ENCODE measurements around the gene CSF1R. TPM values are rescaled to one million over a fixed set of nuclear protein-coding genes. Genes with fewer than 3 reads are reported as not detected.

The CSF1R gene
- total RNA-seq, 3 donors from 2014 or later, result 9.0 to 39.0 (median 20.4) TPM

DNA sequence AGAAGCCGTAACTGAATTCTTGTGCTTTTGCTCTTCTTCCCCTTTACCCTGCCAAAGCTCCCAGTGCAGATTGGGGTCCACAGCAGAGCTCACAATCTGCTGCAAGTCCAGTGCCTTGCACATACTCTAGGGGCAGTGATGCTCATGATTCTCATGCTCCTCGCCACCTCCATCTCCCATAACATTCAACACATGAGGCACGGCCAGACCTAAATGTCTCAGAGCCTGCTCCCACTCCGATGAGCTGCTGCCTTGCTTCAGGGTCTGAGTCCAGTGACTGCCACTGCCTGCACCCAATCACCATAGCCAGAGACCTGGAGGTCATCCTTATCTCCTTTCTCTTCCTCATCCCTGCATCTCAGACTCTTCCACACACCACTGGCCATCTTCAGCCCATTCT is 10.5 kb downstream of the CSF1R start:
- DNase-seq, result peak in 1 of 3 donors; percentile 12
- no peak for ATAC-seq
- intact Hi-C loops (cut with DNase I, micrococcal nuclease), result no loop called here
- no peaks in the 10 kb centered on the region for H3K36me3 ChIP-seq (ENCODE audit: low read depth)
- TF ChIP-seq, protein P1, sequence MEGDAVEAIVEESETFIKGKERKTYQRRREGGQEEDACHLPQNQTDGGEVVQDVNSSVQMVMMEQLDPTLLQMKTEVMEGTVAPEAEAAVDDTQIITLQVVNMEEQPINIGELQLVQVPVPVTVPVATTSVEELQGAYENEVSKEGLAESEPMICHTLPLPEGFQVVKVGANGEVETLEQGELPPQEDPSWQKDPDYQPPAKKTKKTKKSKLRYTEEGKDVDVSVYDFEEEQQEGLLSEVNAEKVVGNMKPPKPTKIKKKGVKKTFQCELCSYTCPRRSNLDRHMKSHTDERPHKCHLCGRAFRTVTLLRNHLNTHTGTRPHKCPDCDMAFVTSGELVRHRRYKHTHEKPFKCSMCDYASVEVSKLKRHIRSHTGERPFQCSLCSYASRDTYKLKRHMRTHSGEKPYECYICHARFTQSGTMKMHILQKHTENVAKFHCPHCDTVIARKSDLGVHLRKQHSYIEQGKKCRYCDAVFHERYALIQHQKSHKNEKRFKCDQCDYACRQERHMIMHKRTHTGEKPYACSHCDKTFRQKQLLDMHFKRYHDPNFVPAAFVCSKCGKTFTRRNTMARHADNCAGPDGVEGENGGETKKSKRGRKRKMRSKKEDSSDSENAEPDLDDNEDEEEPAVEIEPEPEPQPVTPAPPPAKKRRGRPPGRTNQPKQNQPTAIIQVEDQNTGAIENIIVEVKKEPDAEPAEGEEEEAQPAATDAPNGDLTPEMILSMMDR (IDR thresholded peaks at IDR 0.05), result no peak
- H3K4me3 ChIP-seq, result no peak overlapping the region
- no peaks in the 10 kb centered on the region for H3K9me3 ChIP-seq
- no peaks in the 10 kb centered on the region for H3K4me1 ChIP-seq (ENCODE audit: low read depth)

DNA sequence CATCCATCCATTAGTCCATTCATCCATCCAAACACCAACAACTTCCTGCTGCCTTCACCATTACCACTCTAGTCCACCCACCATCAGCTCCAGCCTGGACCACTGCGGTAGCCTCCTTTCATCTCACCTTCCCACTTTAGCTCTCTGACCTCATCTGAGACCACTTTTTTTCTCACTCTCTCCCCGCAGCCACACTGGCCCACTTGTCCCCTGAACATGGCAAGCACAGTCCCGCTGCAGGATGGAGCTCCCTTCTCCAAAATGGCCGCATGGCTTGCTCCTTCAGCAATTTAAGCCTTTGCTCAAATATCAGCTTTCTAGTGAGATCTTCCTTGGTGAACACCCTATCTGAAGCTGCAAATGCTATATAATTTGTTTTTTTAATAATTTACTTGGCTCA is 11.1 kb downstream of the CSF1R start:
- DNase-seq (peak in 1 of 3 donors; percentile 27), ATAC-seq (no peak)
- Histone ChIP-seq H3K4me1 (ENCODE audit: low read depth) (no peaks in the 10 kb centered on the region), H3K4me3 (no peak overlapping the region), H3K9me3 (no peaks in the 10 kb centered on the region), H3K36me3 (ENCODE audit: low read depth) (no peaks in the 10 kb centered on the region)
- intact Hi-C loops (cut with DNase I, micrococcal nuclease), result no loop called here
- TF ChIP-seq, protein P1 (IDR thresholded peaks at IDR 0.05), result no peak

DNA sequence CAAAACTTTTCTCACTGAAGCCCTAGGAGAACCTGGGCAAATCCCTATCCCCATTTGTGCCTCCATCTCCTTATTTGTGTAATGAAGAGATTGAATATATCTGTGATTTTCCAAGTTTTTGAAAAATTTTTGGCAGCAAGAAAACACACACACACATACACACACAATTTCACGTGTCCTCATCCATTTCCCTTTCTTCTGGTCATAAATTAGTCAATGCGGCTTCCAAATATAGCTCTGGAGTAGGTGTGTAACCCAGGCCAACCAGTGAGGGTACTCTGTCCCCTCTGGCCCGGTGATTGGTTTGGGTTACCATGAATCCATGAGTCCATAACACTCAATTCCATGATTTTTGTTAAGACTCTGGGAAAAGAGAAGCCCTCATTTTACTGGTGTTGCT is 12.7 kb downstream of the CSF1R start:
- no peaks in the 10 kb centered on the region for H3K36me3 ChIP-seq (ENCODE audit: low read depth)
- no peaks in the 10 kb centered on the region for H3K4me1 ChIP-seq (ENCODE audit: low read depth)
- ATAC-seq, result no peak
- TF ChIP-seq, protein P1 (IDR thresholded peaks at IDR 0.05), result no peak
- no peak overlapping the region for H3K4me3 ChIP-seq
- intact Hi-C loops (cut with DNase I, micrococcal nuclease), result no loop called here
- DNase-seq, result no peak
- H3K9me3 ChIP-seq, result no peaks in the 10 kb centered on the region

DNA sequence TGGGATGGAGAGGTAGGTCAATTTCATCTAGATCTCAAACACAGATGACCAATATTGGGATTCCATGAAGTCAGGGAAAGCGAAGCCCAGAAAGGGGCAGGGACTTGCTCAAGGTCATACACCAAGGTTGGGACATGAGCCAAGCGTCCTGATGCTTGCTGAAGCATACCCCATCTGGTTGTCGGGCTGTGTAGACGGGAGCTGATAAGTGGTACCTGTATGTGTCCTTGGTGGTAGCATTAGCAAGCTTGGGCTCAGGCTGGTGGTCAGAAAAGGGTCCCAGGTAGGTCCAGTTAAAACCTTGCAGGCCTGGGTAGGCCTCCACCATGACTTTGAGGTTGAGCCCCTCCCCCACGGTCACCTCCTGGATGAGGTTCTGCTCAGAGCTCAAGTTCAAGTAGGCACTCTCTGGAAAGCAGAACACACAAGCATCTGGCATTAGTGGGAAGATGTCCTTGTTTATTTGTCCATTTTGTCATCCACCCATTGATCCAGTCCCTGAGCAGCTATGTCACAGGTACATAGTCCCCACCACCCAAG is 13.2 kb downstream of the CSF1R start:
- H3K4me3 ChIP-seq, result no peak overlapping the region
- ATAC-seq (no peak), DNase-seq (peak in 2 of 3 donors; percentile 1 to 5)
- no peaks in the 10 kb centered on the region for H3K36me3 ChIP-seq (ENCODE audit: low read depth)
- intact Hi-C loops (cut with DNase I, micrococcal nuclease), result no loop called here
- no peaks in the 10 kb centered on the region for H3K4me1 ChIP-seq (ENCODE audit: low read depth)
- TF ChIP-seq, protein P1 (IDR thresholded peaks at IDR 0.05), result no peak
- no peaks in the 10 kb centered on the region for H3K9me3 ChIP-seq

DNA sequence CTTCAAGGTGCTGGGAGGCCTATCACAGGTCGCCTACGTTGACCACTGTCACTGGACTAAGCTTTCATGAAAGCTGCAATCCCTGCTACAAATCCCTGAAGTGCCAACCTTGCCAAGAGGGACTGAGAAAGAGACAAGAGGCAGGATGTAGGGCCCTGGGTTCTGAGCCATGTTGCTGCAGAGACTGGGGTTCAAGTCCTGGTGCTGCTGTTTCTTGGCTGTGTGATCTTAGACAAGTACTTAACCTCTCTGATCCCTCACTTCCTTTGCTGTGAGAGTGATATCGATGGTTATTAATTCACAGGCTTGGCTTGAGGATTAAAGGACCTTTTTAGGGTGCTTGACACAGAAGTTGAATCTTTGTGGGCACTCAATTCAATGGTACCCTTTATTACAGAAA is 15.5 kb downstream of the CSF1R start:
- Histone ChIP-seq H3K4me1 (ENCODE audit: low read depth) (no peaks in the 10 kb centered on the region), H3K9me3 (no peaks in the 10 kb centered on the region), H3K36me3 (ENCODE audit: low read depth) (no peaks in the 10 kb centered on the region), H3K4me3 (no peak overlapping the region)
- DNase-seq, result no peak
- intact Hi-C loops (cut with DNase I, micrococcal nuclease), result no loop called here
- TF ChIP-seq, protein P1 (IDR thresholded peaks at IDR 0.05), result no peak
- no peak for ATAC-seq

All from mucosa of descending colon (tissue), 3 donors.